IMR-90 (cell line): Measurements from ENCODE around the gene MTHFD2L. TPM values are rescaled to one million over a fixed set of nuclear protein-coding genes. Genes with fewer than 3 reads are reported as not detected.

ENCODE experiments used
- ATAC-seq: fragments of 200-7000 bp; cut with Tn5 transposase; 2 replicates; pipeline ENCODE4 v1.9.1; 2020; ENCODE audit warnings: low read depth, mild to moderate bottlenecking, moderate library complexity
- Bru-seq: library from RNA; stranded (reverse); fragments of 400-500 nt; gene quantifications from one replicate; lab custom pipeline; 2021; lab: Mats Ljungman, UMichigan
- BruChase-seq, 2 experiments: library from RNA; stranded (reverse); fragments of 400-500 nt; gene quantifications; one replicate each; lab custom pipeline; 2021; lab: Mats Ljungman, UMichigan
- BruUV-seq: library from RNA; stranded (reverse); fragments of 400-500 nt; replicated peaks from 2 replicates; lab custom pipeline; 2021; lab: Mats Ljungman, UMichigan
- CTCF ChIA-PET: fragments of 300-600 bp; formaldehyde crosslinking; extraction: SDS; loops from one replicate; lab custom pipeline; 2021; ENCODE audit warnings: antibody characterized with exemption; lab: Yijun Ruan, JAX
- POLR2A ChIA-PET: fragments of 300-600 bp; sonication (Branson Sonifier 250); formaldehyde crosslinking; loops from one replicate; lab custom pipeline; 2022; ENCODE audit warnings: antibody characterized with exemption; ENCODE audit not compliant: unreplicated experiment; lab: Charles Lee
- DNase-seq: peaks from one replicate; pipeline ENCODE4 v3.0.0; 2013
- H2AFZ ChIP-seq: replicated peaks from 2 replicates; pipeline ENCODE3; 2013; ENCODE audit warnings: low read length, mild to moderate bottlenecking; ENCODE audit not compliant: poor library complexity
- H2AK5ac ChIP-seq: 2 replicates; pipeline ENCODE4 v1.6.1; 2013; ENCODE audit warnings: low read depth, low read length, inconsistent platforms
- H2AK9ac ChIP-seq: replicated peaks from 2 replicates; pipeline ENCODE3; 2013; ENCODE audit warnings: mild to moderate bottlenecking, low read depth, low read length, moderate library complexity; ENCODE audit not compliant: poor library complexity
- H2BK120ac ChIP-seq: 2 replicates; pipeline ENCODE4 v1.6.1; 2013; ENCODE audit warnings: low read depth, low read length, inconsistent platforms
- H2BK15ac ChIP-seq: 3 replicates; pipeline ENCODE4 v1.6.1; 2013; ENCODE audit warnings: low read depth, low read length, inconsistent platforms
- H2BK20ac ChIP-seq: 2 replicates; pipeline ENCODE4 v1.6.1; 2013; ENCODE audit warnings: low read depth, mild to moderate bottlenecking, inconsistent platforms, low read length, moderate library complexity
- H2BK5ac ChIP-seq: 2 replicates; pipeline ENCODE4 v1.6.1; 2013; ENCODE audit warnings: mild to moderate bottlenecking, low read depth, low read length, inconsistent platforms; ENCODE audit not compliant: poor library complexity, severe bottlenecking
- H3K14ac ChIP-seq: replicated peaks from 2 replicates; pipeline ENCODE4 v1.6.1; 2013; ENCODE audit warnings: low read depth, low read length, inconsistent platforms
- H3K18ac ChIP-seq: 2 replicates; pipeline ENCODE4 v1.6.1; 2013; ENCODE audit warnings: low read depth, low read length, control low read depth
- H3K23ac ChIP-seq: 2 replicates; pipeline ENCODE4 v1.6.1; 2013; ENCODE audit warnings: low read depth, low read length, inconsistent platforms
- H3K27ac ChIP-seq: 2 replicates; pipeline ENCODE4 v1.5.1; 2013; ENCODE audit warnings: mild to moderate bottlenecking, control low read depth, low read length; ENCODE audit not compliant: insufficient read depth
- H3K27me3 ChIP-seq: 2 replicates; pipeline ENCODE4 v1.6.1; 2013; ENCODE audit warnings: low read length; ENCODE audit not compliant: control insufficient read depth, insufficient read depth
- H3K36me3 ChIP-seq: 2 replicates; pipeline ENCODE4 v1.6.1; 2013; ENCODE audit warnings: low read length, mixed read lengths; ENCODE audit not compliant: control insufficient read depth, insufficient read depth
- H3K4ac ChIP-seq: 2 replicates; pipeline ENCODE4 v1.6.1; 2013; ENCODE audit warnings: low read depth, low read length, inconsistent platforms
- H3K4me1 ChIP-seq: 2 replicates; pipeline ENCODE4 v1.6.1; 2013; ENCODE audit warnings: low read length, mixed read lengths; ENCODE audit not compliant: control insufficient read depth, insufficient read depth
- H3K4me2 ChIP-seq: 2 replicates; pipeline ENCODE4 v1.6.1; 2013; ENCODE audit warnings: low read depth, mild to moderate bottlenecking, control low read depth, low read length, moderate library complexity
- H3K4me3 ChIP-seq: 2 replicates; pipeline ENCODE4 v1.5.1; 2013; ENCODE audit warnings: low read depth, mild to moderate bottlenecking, control low read depth, low read length, moderate library complexity; ENCODE audit not compliant: insufficient read depth
- H3K56ac ChIP-seq: 2 replicates; pipeline ENCODE4 v1.6.1; 2013; ENCODE audit warnings: low read length, inconsistent platforms; ENCODE audit not compliant: insufficient read depth; ENCODE audit errors: extremely low read depth
- H3K79me1 ChIP-seq, 2 experiments: 2 replicates each; pipeline ENCODE4 v1.6.1; 2013; ENCODE audit warnings: low read length in 2 of 2, inconsistent platforms in 1 of 2, low read depth in 1 of 2
- H3K9ac ChIP-seq: 2 replicates; pipeline ENCODE4 v1.6.1; 2013; ENCODE audit warnings: low read depth, low read length, control low read depth
- H3K9me1 ChIP-seq: 2 replicates; pipeline ENCODE4 v1.6.1; 2013; ENCODE audit warnings: low read length, inconsistent platforms; ENCODE audit not compliant: insufficient read depth
- H3K9me3 ChIP-seq: 2 replicates; pipeline ENCODE4 v1.6.1; 2013; ENCODE audit warnings: low read length; ENCODE audit not compliant: control insufficient read depth, insufficient read depth
- H4K20me1 ChIP-seq: 2 replicates; pipeline ENCODE4 v1.6.1; 2013; ENCODE audit warnings: low read length, inconsistent platforms; ENCODE audit not compliant: insufficient read depth
- H4K5ac ChIP-seq: 2 replicates; pipeline ENCODE4 v1.6.1; 2013; ENCODE audit warnings: mild to moderate bottlenecking, low read depth, low read length, control low read depth
- H4K8ac ChIP-seq, 2 experiments: 2 replicates each; pipeline ENCODE4 v1.6.1; 2013; ENCODE audit warnings: low read depth in 2 of 2, low read length in 2 of 2, control low read depth in 1 of 2, inconsistent platforms in 1 of 2
- H4K91ac ChIP-seq: 2 replicates; pipeline ENCODE4 v1.6.1; 2013; ENCODE audit warnings: low read depth, low read length, inconsistent platforms; ENCODE audit not compliant: insufficient read depth
- BHLHE40 ChIP-seq: fragments of 150-350 bp; IDR thresholded peaks from 2 replicates; pipeline ENCODE4 v1.6.1; 2016; ENCODE audit warnings: mild to moderate bottlenecking, low read depth, low read length
- CEBPB ChIP-seq: IDR thresholded peaks from 2 replicates; pipeline ENCODE4 v1.6.1; 2012; ENCODE audit warnings: low read depth, low read length, improper control_type of control experiment
- CHD1 ChIP-seq: IDR thresholded peaks from 2 replicates; pipeline ENCODE4 v1.6.1; 2012; ENCODE audit warnings: low read depth, low read length, improper control_type of control experiment
- FOS ChIP-seq: fragments of 150-350 bp; IDR thresholded peaks from 2 replicates; pipeline ENCODE4 v1.6.1; 2016; ENCODE audit warnings: low read depth, low read length
- MAZ ChIP-seq: IDR thresholded peaks from 2 replicates; pipeline ENCODE4 v1.6.1; 2012; ENCODE audit warnings: low read depth, mild to moderate bottlenecking, low read length, improper control_type of control experiment, moderate library complexity, borderline replicate concordance
- MXI1 ChIP-seq: IDR thresholded peaks from 2 replicates; pipeline ENCODE4 v1.6.1; 2012; ENCODE audit warnings: low read depth, mild to moderate bottlenecking, low read length, moderate library complexity, borderline replicate concordance
- NFE2L2 ChIP-seq: fragments of 150-350 bp; IDR thresholded peaks from 2 replicates; pipeline ENCODE4 v1.6.1; 2016; ENCODE audit warnings: low read depth, mild to moderate bottlenecking, low read length
- POLR2A ChIP-seq: IDR thresholded peaks from 2 replicates; pipeline ENCODE4 v1.6.1; 2012; ENCODE audit warnings: mild to moderate bottlenecking, low read depth, low read length
- RAD21 ChIP-seq: IDR thresholded peaks from 2 replicates; pipeline ENCODE4 v1.6.1; 2012; ENCODE audit warnings: low read length, improper control_type of control experiment
- RCOR1 ChIP-seq: IDR thresholded peaks from 2 replicates; pipeline ENCODE4 v1.6.1; 2012; ENCODE audit warnings: mild to moderate bottlenecking, low read length, improper control_type of control experiment; ENCODE audit not compliant: insufficient replicate concordance
- RFX5 ChIP-seq: IDR thresholded peaks from 2 replicates; pipeline ENCODE4 v1.8.0; 2012; ENCODE audit warnings: low read depth, mild to moderate bottlenecking, low read length, moderate library complexity
- WGBS, 2 experiments: methylation state at CpG; one replicate each; pipeline versions ENCODE4 v1.1.5 to v1.1.7; 2013; ENCODE audit warnings: missing lambda C conversion rate in 2 of 2; ENCODE audit not compliant: insufficient read length in 1 of 2; ENCODE audit errors: extremely low coverage in 2 of 2; 5-methylcytosine and 5-hydroxymethylcytosine counted together
- dilution Hi-C: fragments of 300-500 bp; cut with HindIII; formaldehyde crosslinking; loops from one replicate; pipeline ENCODE4 v1.14.3; 2018; ENCODE audit warnings: low sequenced_read_pairs; ENCODE audit not compliant: unreplicated experiment
- in situ Hi-C: fragments of 300-500 bp; cut with MboI; formaldehyde crosslinking; loops from 3 replicates; pipeline ENCODE4 v1.14.3; 2019; ENCODE audit warnings: low sequenced_read_pairs, inconsistent platforms, mixed read lengths
- intact Hi-C: fragments of 100-400 bp; cut with micrococcal nuclease; formaldehyde crosslinking; loops from 2 replicates; pipeline ENCODE4 v1.10.0; 2022
- long read RNA-seq: library from polyadenylated mRNA; unstranded; transcript quantifications from one replicate; pipeline ENCODE4 v2.0.0, GENCODE V29; 2021; ENCODE audit not compliant: unreplicated experiment
- polyA plus RNA-seq, 3 experiments: library from polyadenylated mRNA; depleted of rRNA; stranded (reverse); fragments of >200 nt; gene quantifications; 2 replicates each; pipeline ENCODE4 v1.2.3, GENCODE V29; 2012; ENCODE audit warnings: low replicate concordance in 1 of 3
- total RNA-seq: library from RNA; depleted of rRNA; stranded (reverse); fragments of >200 nt; gene quantifications from 2 replicates; pipeline ENCODE4 v1.2.3, GENCODE V29; 2012; rRNA removed
- TF ChIP-seq, protein P1 (sequence below): fragments of 150-350 bp; IDR thresholded peaks from 2 replicates; pipeline ENCODE4 v1.6.1; 2016; ENCODE audit warnings: low read depth, mild to moderate bottlenecking, low read length, moderate library complexity, borderline replicate concordance

MTHFD2L gene
- total RNA-seq (4.3 and 9.2 TPM in 2 replicates), polyA plus RNA-seq (2012; rRNA removed) (1.5 and 2.8 TPM in 2 replicates), Bru-seq, nascent RNA (percentile 43 among the genes with signal in this experiment), BruChase-seq, experiment 1, labeled RNA remaining after a 6-hour chase (percentile 34 among the genes with signal in this experiment), BruChase-seq, experiment 2, labeled RNA remaining after a 2-hour chase (percentile 43 among the genes with signal in this experiment)
- 0.56 and 0.87 TPM in 2 replicates for polyA plus RNA-seq (2012; cell fraction: cytosol; rRNA removed)
- polyA plus RNA-seq (2012; cell fraction: nucleus; rRNA removed; ENCODE audit: low replicate concordance) = 0.81 and 4.3 TPM in 2 replicates
- long read RNA-seq, transcript MTHFD2L-208 (2 exons, 2,363 nt) = major isoform, 5 of 9 reads
- long read RNA-seq, partial matches to known transcripts = 0 of 9 reads
- long read RNA-seq, other reads (novel, unspliced or antisense) = 2 of 9 reads

GRCh38 chr4:74157561-74158465 is at the start of gene MTHFD2L:
MTHFD2L (plus strand) TSS chr4:74158118; CDS start chr4:74158139, 21 bp downstream.
- H3K9ac ChIP-seq = peak within 1 kb of the TSS; percentile 95
- H3K14ac ChIP-seq = peak within 1 kb of the TSS; percentile 97
- peak within 1 kb of the TSS; percentile 94 for H3K56ac ChIP-seq
- H4K5ac ChIP-seq = peak within 1 kb of the TSS; percentile 91
- H2AK5ac ChIP-seq = peak within 1 kb of the TSS; percentile 41; the same call in 1 of the 2 replicates
- peak; percentile 93 for DNase-seq
- H2BK15ac ChIP-seq = peak within 1 kb of the TSS; percentile 67; the same call in 2 of the 3 replicates
- dilution Hi-C loops (no loop called here), in situ Hi-C loops (no loop called here), intact Hi-C loops (no loop called here)
- H2BK20ac ChIP-seq = peak within 1 kb of the TSS; percentile 22; the same call in 1 of the 2 replicates
- no TSS peak for BruUV-seq
- peak within 1 kb of the TSS; percentile 81 for H3K4me3 ChIP-seq
- H3K79me1 ChIP-seq = peaks cover 5 to 21% of the 10 kb centered on the region in 2 experiments
- peak within 1 kb of the TSS; percentile 98 for H3K23ac ChIP-seq
- H3K18ac ChIP-seq = peak within 1 kb of the TSS; percentile 92
- peak within 1 kb of the TSS; percentile 88 for H4K91ac ChIP-seq
- H3K9me3 ChIP-seq = no peaks in the 10 kb centered on the region
- H2BK120ac ChIP-seq = peak within 1 kb of the TSS; percentile 90
- peak; percentile 97 for ATAC-seq
- H3K36me3 ChIP-seq = peaks cover 5% of the 10 kb centered on the region
- POLR2A ChIA-PET = no interaction called here
- TF ChIP-seq, protein P1, sequence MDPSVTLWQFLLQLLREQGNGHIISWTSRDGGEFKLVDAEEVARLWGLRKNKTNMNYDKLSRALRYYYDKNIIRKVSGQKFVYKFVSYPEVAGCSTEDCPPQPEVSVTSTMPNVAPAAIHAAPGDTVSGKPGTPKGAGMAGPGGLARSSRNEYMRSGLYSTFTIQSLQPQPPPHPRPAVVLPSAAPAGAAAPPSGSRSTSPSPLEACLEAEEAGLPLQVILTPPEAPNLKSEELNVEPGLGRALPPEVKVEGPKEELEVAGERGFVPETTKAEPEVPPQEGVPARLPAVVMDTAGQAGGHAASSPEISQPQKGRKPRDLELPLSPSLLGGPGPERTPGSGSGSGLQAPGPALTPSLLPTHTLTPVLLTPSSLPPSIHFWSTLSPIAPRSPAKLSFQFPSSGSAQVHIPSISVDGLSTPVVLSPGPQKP = no peak
- TF ChIP-seq RFX5 (no peak), BHLHE40 (peak; percentile 31; the same call in 1 of the 2 replicates), MAZ (peak; percentile 31; the same call in 1 of the 2 replicates), NFE2L2 (no peak), FOS (no peak), RCOR1 (no peak), CHD1 (no peak), RAD21 (no peak), CEBPB (no peak), MXI1 (no peak; the same call in 1 of the 2 replicates), POLR2A (peak; percentile 81)
- H3K27me3 ChIP-seq = no peaks in the 10 kb centered on the region
- no peaks in the 10 kb centered on the region for H3K4me1 ChIP-seq
- peak within 1 kb of the TSS; percentile 98 for H2AFZ ChIP-seq
- H3K4ac ChIP-seq = peak within 1 kb of the TSS; percentile 94
- CTCF ChIA-PET = no interaction called here
- H3K27ac ChIP-seq = peak within 1 kb of the TSS; percentile 93
- peak within 1 kb of the TSS; percentile 81 for H2AK9ac ChIP-seq
- peak within 1 kb of the TSS; percentile 95 for H3K4me2 ChIP-seq
- no peaks in the 10 kb centered on the region; the same call in 1 of the 2 replicates for H3K9me1 ChIP-seq
- 0% methylated on average over 49 of the region's 78 CpGs; no CpG with 5 or more reads in 1 of the 2 experiments for WGBS, 2 experiments
- peak within 1 kb of the TSS; percentile 87 for H2BK5ac ChIP-seq
- peak within 1 kb of the TSS; percentile 96 for H4K8ac ChIP-seq
- H4K20me1 ChIP-seq = no peaks in the 10 kb centered on the region; the same call in 1 of the 2 replicates
